ENCODE measurements around the gene PCDHGA5. TPM values are rescaled to one million over a fixed set of nuclear protein-coding genes. Genes with fewer than 3 reads are reported as not detected.
"Not testable (repeated sequence)": the region's sequence is repeated elsewhere in the genome, so short reads cannot be mapped to it uniquely, and the experiment has no call there.

The PCDHGA5 gene
- total and polyA plus RNA-seq, 2 experiments from 2014 or later, result 0.35 to 0.86 TPM

GRCh38 chr5:141397756-141398551, 34.0 kb downstream of the PCDHGA5 start, which contains the start of gene PCDHGB5:
Gene PCDHGB5, plus strand, starts transcription at chr5:141397947. Its CDS starts 181 bp downstream, at chr5:141398128.
- H3K9me3 ChIP-seq (ENCODE audit: low read depth); H3K27ac ChIP-seq; H3K27me3 ChIP-seq (replicated peaks; ENCODE audit: insufficient read depth); H3K79me2 ChIP-seq (ENCODE audit: insufficient read depth); H3F3A ChIP-seq (ENCODE audit: insufficient read depth); H3K36me3 ChIP-seq (ENCODE audit: low read depth); H3K9me2 ChIP-seq (ENCODE audit: insufficient read depth); H4K20me1 ChIP-seq (ENCODE audit: insufficient read depth); H3K4me1 ChIP-seq (ENCODE audit: insufficient read depth); in situ Hi-C loops (cut with MboI): not testable (repeated sequence)
- H2AFZ ChIP-seq, result peak within 1 kb of the TSS; percentile 62; the same call in 1 of the 2 replicates
- peak within 1 kb of the TSS; percentile 47 for H3K4me2 ChIP-seq (ENCODE audit: unreplicated experiment)
- peak; percentile 68 for DNase-seq
- peak within 1 kb of the TSS; percentile 72 for H3K4me3 ChIP-seq
- H3K9ac ChIP-seq, result peak within 1 kb of the TSS; percentile 67
- 23 to 24% methylated on average over 23 to 26 of the region's 43 CpGs for WGBS, 2 experiments (ENCODE audit: low coverage in 1 of 2, low lambda C conversion rate in 2 of 2, missing lambda C conversion rate in 2 of 2)

GRCh38 chr5:141398608-141399007, 34.6 kb downstream of the PCDHGA5 start:
- H3K27me3 ChIP-seq (replicated peaks; ENCODE audit: insufficient read depth), result no peaks in the 10 kb centered on the region
- in situ Hi-C loops (cut with MboI), result no loop called here
- no peaks in the 10 kb centered on the region for H3K9me2 ChIP-seq (ENCODE audit: insufficient read depth)
- H4K20me1 ChIP-seq (ENCODE audit: insufficient read depth), result no peaks in the 10 kb centered on the region
- H3K79me2 ChIP-seq (ENCODE audit: insufficient read depth), result 0 out of 2 replicates have a peak, but pooled peaks cover 4% of the 10 kb centered on the region
- TF ChIP-seq EZH2phosphoT487 (IDR thresholded peaks at IDR 0.05; ENCODE audit: insufficient read depth, low read depth) (no peak), EZH2 (IDR thresholded peaks at IDR 0.05; ENCODE audit: insufficient read depth, poor library complexity, severe bottlenecking) (no peak)
- H3K4me3 ChIP-seq, result no peak overlapping the region
- DNase-seq, result no peak
- no peaks in the 10 kb centered on the region for H3K4me1 ChIP-seq (ENCODE audit: insufficient read depth)
- H3K9ac ChIP-seq, result no peak overlapping the region
- no peak overlapping the region for H2AFZ ChIP-seq
- H3K27ac ChIP-seq, result no peak overlapping the region
- WGBS, 2 experiments (ENCODE audit: low coverage in 1 of 2, low lambda C conversion rate in 2 of 2, missing lambda C conversion rate in 2 of 2), result 32 to 34% methylated on average over 15 of the region's 15 CpGs
- no peaks in the 10 kb centered on the region for H3K36me3 ChIP-seq (ENCODE audit: low read depth)
- no peaks in the 10 kb centered on the region for H3K9me3 ChIP-seq (ENCODE audit: low read depth)
- H3K4me2 ChIP-seq (ENCODE audit: unreplicated experiment), result no peak overlapping the region
- peaks cover 8% of the 10 kb centered on the region; the same call in 1 of the 2 replicates for H3F3A ChIP-seq (ENCODE audit: insufficient read depth)

GRCh38 chr5:141399555-141400258, 35.7 kb downstream of the PCDHGA5 start:
- in situ Hi-C loops (cut with MboI), result no loop called here
- Histone ChIP-seq H3K27me3 (replicated peaks; ENCODE audit: insufficient read depth) (no peaks in the 10 kb centered on the region), H3K27ac (no peak overlapping the region), H2AFZ (no peak overlapping the region), H3F3A (ENCODE audit: insufficient read depth) (peaks cover 8% of the 10 kb centered on the region; the same call in 1 of the 2 replicates), H3K4me2 (ENCODE audit: unreplicated experiment) (peak overlapping the region; percentile 46), H3K36me3 (ENCODE audit: low read depth) (no peaks in the 10 kb centered on the region), H3K79me2 (ENCODE audit: insufficient read depth) (0 out of 2 replicates have a peak, but pooled peaks cover 4% of the 10 kb centered on the region), H3K9me2 (ENCODE audit: insufficient read depth) (no peaks in the 10 kb centered on the region), H3K9me3 (ENCODE audit: low read depth) (no peaks in the 10 kb centered on the region), H3K9ac (no peak overlapping the region), H3K4me3 (peak overlapping the region; percentile 58), H4K20me1 (ENCODE audit: insufficient read depth) (no peaks in the 10 kb centered on the region), H3K4me1 (ENCODE audit: insufficient read depth) (no peaks in the 10 kb centered on the region)
- WGBS, 2 experiments (ENCODE audit: low coverage in 1 of 2, low lambda C conversion rate in 2 of 2, missing lambda C conversion rate in 2 of 2), result 38 to 39% methylated on average over 41 to 61 of the region's 61 CpGs
- no peak for DNase-seq
- no peak for TF ChIP-seq EZH2 (IDR thresholded peaks at IDR 0.05; ENCODE audit: insufficient read depth, poor library complexity, severe bottlenecking)
- TF ChIP-seq EZH2phosphoT487 (IDR thresholded peaks at IDR 0.05; ENCODE audit: insufficient read depth, low read depth), result no peak

- Histone ChIP-seq H3K4me3 (peak within 1 kb of the TSS; percentile 68), H3K4me2 (ENCODE audit: unreplicated experiment) (peak within 1 kb of the TSS; percentile 54), H3K9me3 (ENCODE audit: low read depth) (no peaks in the 10 kb centered on the region), H3K4me1 (ENCODE audit: insufficient read depth) (no peaks in the 10 kb centered on the region; the same call in 1 of the 2 replicates), H3K9me2 (ENCODE audit: insufficient read depth) (no peaks in the 10 kb centered on the region), H3K36me3 (ENCODE audit: low read depth) (no peaks in the 10 kb centered on the region), H3K9ac (peak within 1 kb of the TSS; percentile 38), H3K79me2 (ENCODE audit: insufficient read depth) (0 out of 2 replicates have a peak, but pooled peaks cover 4% of the 10 kb centered on the region), H3K27me3 (replicated peaks; ENCODE audit: insufficient read depth) (no peaks in the 10 kb centered on the region), H3K27ac (no peak within 1 kb of the TSS), H4K20me1 (ENCODE audit: insufficient read depth) (no peaks in the 10 kb centered on the region), H2AFZ (peak within 1 kb of the TSS; percentile 65), H3F3A (ENCODE audit: insufficient read depth) (peaks cover 8% of the 10 kb centered on the region; the same call in 1 of the 2 replicates)
- TF ChIP-seq EZH2phosphoT487 (IDR thresholded peaks at IDR 0.05; ENCODE audit: insufficient read depth, low read depth), result no peak
- no peak for TF ChIP-seq EZH2 (IDR thresholded peaks at IDR 0.05; ENCODE audit: insufficient read depth, poor library complexity, severe bottlenecking)
- in situ Hi-C loops (cut with MboI), result no loop called here
- WGBS, 2 experiments (ENCODE audit: low coverage in 1 of 2, low lambda C conversion rate in 2 of 2, missing lambda C conversion rate in 2 of 2), result 20% methylated on average over 27 of the region's 27 CpGs
- peak; percentile 73 for DNase-seq
Observed at GRCh38 chr5:141402553-141403243, 38.7 kb downstream of the PCDHGA5 start, which contains the start of gene PCDHGA9. Gene PCDHGA9, plus strand, starts transcription at chr5:141402778. Its CDS starts 175 bp downstream, at chr5:141402953.
